ENCODE results near the gene ARID4A. TPM values are rescaled to one million over a fixed set of nuclear protein-coding genes. Genes with fewer than 3 reads are reported as not detected.
"Not testable (repeated sequence)": the region's sequence is repeated elsewhere in the genome, so short reads cannot be mapped to it uniquely, and the experiment has no call there.

Gene ARID4A
- total RNA-seq = 10 to 100 TPM; 18.6 to 19.8 TPM

GRCh38 chr14:58298477-58299400 is at the start of gene ARID4A:
ARID4A (plus strand) TSS chr14:58298555; CDS start chr14:58299855, 1,300 bp downstream.
- Mint-ChIP-seq H3K9me3 (no peaks in the 10 kb centered on the region), H3K27me3 (no peaks in the 10 kb centered on the region), H3K4me3 (peak within 1 kb of the TSS; percentile 98), H3K4me1 (peaks cover 33% of the 10 kb centered on the region), H3K27ac (no peak within 1 kb of the TSS), H3K36me3 (peaks cover 27% of the 10 kb centered on the region)
- peak; percentile 84 for DNase-seq

- Mint-ChIP-seq H3K9me3 (no peaks in the 10 kb centered on the region), H3K4me3 (no peak overlapping the region), H3K4me1 (peaks cover 34% of the 10 kb centered on the region), H3K36me3 (peaks cover 42% of the 10 kb centered on the region), H3K27ac (no peak overlapping the region), H3K27me3 (no peaks in the 10 kb centered on the region)
- DNase-seq = no peak
These were observed 48.7 kb upstream of the ARID4A start for GRCh38 chr14:58249611-58250010.

GRCh38 chr14:58258156-58258555 is 40.2 kb upstream of the ARID4A start:
- no peaks in the 10 kb centered on the region for H3K9me3 Mint-ChIP-seq
- H3K36me3 Mint-ChIP-seq = peaks cover 24% of the 10 kb centered on the region
- no peaks in the 10 kb centered on the region for H3K27me3 Mint-ChIP-seq
- DNase-seq = no peak
- no peak overlapping the region for H3K27ac Mint-ChIP-seq
- H3K4me3 Mint-ChIP-seq = no peak overlapping the region
- peaks cover 2% of the 10 kb centered on the region for H3K4me1 Mint-ChIP-seq

GRCh38 chr14:58262005-58262404 is 36.4 kb upstream of the ARID4A start:
- not testable (repeated sequence) for H3K27me3 Mint-ChIP-seq, H3K4me1 Mint-ChIP-seq, H3K27ac Mint-ChIP-seq, DNase-seq, H3K4me3 Mint-ChIP-seq, H3K9me3 Mint-ChIP-seq
- peaks cover 31% of the 10 kb centered on the region for H3K36me3 Mint-ChIP-seq

- Mint-ChIP-seq H3K9me3 (no peaks in the 10 kb centered on the region), H3K4me1 (peaks cover 18% of the 10 kb centered on the region), H3K27me3 (no peaks in the 10 kb centered on the region), H3K4me3 (no peak overlapping the region), H3K36me3 (peaks cover 39% of the 10 kb centered on the region), H3K27ac (peak overlapping the region; percentile 19)
- DNase-seq = no peak
These were observed 33.0 kb upstream of the ARID4A start for GRCh38 chr14:58265401-58265800.

- H3K36me3 Mint-ChIP-seq = peaks cover 64% of the 10 kb centered on the region
- peak overlapping the region; percentile 20 for H3K27ac Mint-ChIP-seq
- no peaks in the 10 kb centered on the region for H3K9me3 Mint-ChIP-seq
- no peak for DNase-seq
- H3K4me3 Mint-ChIP-seq = no peak overlapping the region
- peaks cover 37% of the 10 kb centered on the region for H3K4me1 Mint-ChIP-seq
- no peaks in the 10 kb centered on the region for H3K27me3 Mint-ChIP-seq
These were observed 27.7 kb upstream of the ARID4A start for GRCh38 chr14:58270628-58271027.

GRCh38 chr14:58272588-58273372 is 25.6 kb upstream of the ARID4A start:
- peaks cover 44% of the 10 kb centered on the region for H3K4me1 Mint-ChIP-seq
- no peak for DNase-seq
- peaks cover 57% of the 10 kb centered on the region for H3K36me3 Mint-ChIP-seq
- no peaks in the 10 kb centered on the region for H3K27me3 Mint-ChIP-seq
- no peak overlapping the region for H3K27ac Mint-ChIP-seq
- H3K4me3 Mint-ChIP-seq = no peak overlapping the region
- H3K9me3 Mint-ChIP-seq = no peaks in the 10 kb centered on the region

- H3K4me1 Mint-ChIP-seq = peaks cover 47% of the 10 kb centered on the region
- H3K4me3 Mint-ChIP-seq = peak overlapping the region; percentile 48
- H3K27me3 Mint-ChIP-seq = no peaks in the 10 kb centered on the region
- peaks cover 57% of the 10 kb centered on the region for H3K36me3 Mint-ChIP-seq
- DNase-seq = no peak
- H3K9me3 Mint-ChIP-seq = no peaks in the 10 kb centered on the region
- peak overlapping the region; percentile 79 for H3K27ac Mint-ChIP-seq
These were observed 23.5 kb upstream of the ARID4A start for GRCh38 chr14:58274881-58275280.

- Mint-ChIP-seq H3K27me3 (no peaks in the 10 kb centered on the region), H3K9me3 (no peaks in the 10 kb centered on the region), H3K4me3 (no peak overlapping the region), H3K4me1 (peaks cover 43% of the 10 kb centered on the region), H3K27ac (peak overlapping the region; percentile 79), H3K36me3 (peaks cover 55% of the 10 kb centered on the region)
- DNase-seq = no peak
These were observed 22.7 kb upstream of the ARID4A start for GRCh38 chr14:58275527-58276190.

GRCh38 chr14:58276208-58276607 is 22.1 kb upstream of the ARID4A start:
- DNase-seq = no peak
- H3K27me3 Mint-ChIP-seq = no peaks in the 10 kb centered on the region
- no peaks in the 10 kb centered on the region for H3K9me3 Mint-ChIP-seq
- peak overlapping the region; percentile 79 for H3K27ac Mint-ChIP-seq
- no peak overlapping the region for H3K4me3 Mint-ChIP-seq
- peaks cover 56% of the 10 kb centered on the region for H3K36me3 Mint-ChIP-seq
- peaks cover 46% of the 10 kb centered on the region for H3K4me1 Mint-ChIP-seq

- peaks cover 63% of the 10 kb centered on the region for H3K36me3 Mint-ChIP-seq
These were observed 20.2 kb upstream of the ARID4A start for GRCh38 chr14:58278177-58278576.

GRCh38 chr14:58280954-58281787 is 17.2 kb upstream of the ARID4A start:
- peak; percentile 10 for DNase-seq
- Mint-ChIP-seq H3K9me3 (no peaks in the 10 kb centered on the region), H3K4me3 (peak overlapping the region; percentile 60), H3K27me3 (no peaks in the 10 kb centered on the region), H3K36me3 (peaks cover 60% of the 10 kb centered on the region), H3K27ac (peak overlapping the region; percentile 93), H3K4me1 (peaks cover 60% of the 10 kb centered on the region)

More at GRCh38 chr14:58278177-58278576, 20.2 kb upstream of the ARID4A start:
- Mint-ChIP-seq H3K27me3 (no peaks in the 10 kb centered on the region), H3K4me3 (no peak overlapping the region), H3K27ac (no peak overlapping the region), H3K9me3 (no peaks in the 10 kb centered on the region), H3K4me1 (peaks cover 62% of the 10 kb centered on the region)
- no peak for DNase-seq

GRCh38 chr14:58281969-58282368 is 16.4 kb upstream of the ARID4A start:
- peaks cover 62% of the 10 kb centered on the region for H3K36me3 Mint-ChIP-seq

GRCh38 chr14:58282925-58283593 is 15.3 kb upstream of the ARID4A start:
- Mint-ChIP-seq H3K27me3 (no peaks in the 10 kb centered on the region), H3K4me1 (peaks cover 54% of the 10 kb centered on the region), H3K27ac (peak overlapping the region; percentile 93), H3K36me3 (peaks cover 62% of the 10 kb centered on the region), H3K4me3 (no peak overlapping the region), H3K9me3 (no peaks in the 10 kb centered on the region)
- no peak for DNase-seq

More at GRCh38 chr14:58281969-58282368, 16.4 kb upstream of the ARID4A start:
- peak overlapping the region; percentile 93 for H3K27ac Mint-ChIP-seq
- H3K27me3 Mint-ChIP-seq = no peaks in the 10 kb centered on the region
- no peak for DNase-seq
- no peaks in the 10 kb centered on the region for H3K9me3 Mint-ChIP-seq
- peaks cover 54% of the 10 kb centered on the region for H3K4me1 Mint-ChIP-seq
- peak overlapping the region; percentile 32 for H3K4me3 Mint-ChIP-seq

Measured in activated naive CD8-positive, alpha-beta T cell treated with anti-CD3 and anti-CD28 coated beads for 36 hours (primary cell).